Liver (tissue), 3 donors: ENCODE results near the gene IFITM5.

Experiments
- ATF3 ChIP-seq: IDR thresholded peaks from 2 replicates; pipeline ENCODE4 v1.6.1; 2016; ENCODE audit warnings: antibody characterized with exemption
- FOXA1 ChIP-seq: IDR thresholded peaks from 2 replicates; pipeline ENCODE4 v1.6.1; 2016; ENCODE audit warnings: antibody characterized with exemption
- FOXA2 ChIP-seq: IDR thresholded peaks from 2 replicates; pipeline ENCODE4 v1.6.1; 2016; ENCODE audit warnings: antibody characterized with exemption
- GABPA ChIP-seq, 2 donors: IDR thresholded peaks in 1 of 2; conservative IDR thresholded peaks in 1 of 2; 2 replicates each; pipeline ENCODE4 v1.6.1; 2016; ENCODE audit warnings: antibody characterized with exemption in 2 of 2, mild to moderate bottlenecking in 1 of 2, moderate library complexity in 1 of 2
- JUND ChIP-seq, 2 donors: IDR thresholded peaks; 2 replicates each; pipeline ENCODE4 v1.6.1; 2016; ENCODE audit warnings: antibody characterized with exemption in 2 of 2
- RAD21 ChIP-seq, 2 donors: IDR thresholded peaks; 2 replicates each; pipeline ENCODE4 v1.6.1; 2016; ENCODE audit warnings: antibody characterized with exemption in 2 of 2, mild to moderate bottlenecking in 2 of 2
- REST ChIP-seq: IDR thresholded peaks from 2 replicates; pipeline ENCODE4 v1.6.1; 2016; ENCODE audit warnings: antibody characterized with exemption, mild to moderate bottlenecking
- RXRA ChIP-seq, 2 donors: IDR thresholded peaks; 2 replicates each; pipeline ENCODE4 v1.6.1; 2017 to 2018; ENCODE audit warnings: antibody characterized with exemption in 2 of 2, mild to moderate bottlenecking in 1 of 2
- SP1 ChIP-seq: IDR thresholded peaks from 2 replicates; pipeline ENCODE4 v1.6.1; 2018; ENCODE audit warnings: antibody characterized with exemption, mild to moderate bottlenecking
- TAF1 ChIP-seq: conservative IDR thresholded peaks from 2 replicates; pipeline ENCODE4 v1.6.1; 2016; ENCODE audit warnings: antibody characterized with exemption, mild to moderate bottlenecking
- YY1 ChIP-seq: IDR thresholded peaks from 2 replicates; pipeline ENCODE4 v1.6.1; 2016; ENCODE audit warnings: antibody characterized with exemption, mild to moderate bottlenecking
- TF ChIP-seq, protein P1 (sequence below): fragments of 150-350 bp; IDR thresholded peaks from 2 replicates; pipeline ENCODE4 v1.5.1; 2017; ENCODE audit warnings: improper control_type of control experiment, low read depth, low read length; ENCODE audit not compliant: missing input control
- TF ChIP-seq, protein P2 (sequence below): IDR thresholded peaks from 2 replicates; pipeline ENCODE4 v1.6.1; 2016; ENCODE audit warnings: antibody characterized with exemption
- TF ChIP-seq, protein P3 (sequence below): IDR thresholded peaks from 2 replicates; pipeline ENCODE4 v1.6.1; 2016; ENCODE audit warnings: antibody characterized with exemption
- donor health status: healthy.
- donor health status: healthy.

GRCh38 chr11:282630-283360 lies 16.5 kb downstream of the IFITM5 start:
- TF ChIP-seq JUND (IDR thresholded peaks at IDR 0.05), result no peak
- TF ChIP-seq, protein P1, sequence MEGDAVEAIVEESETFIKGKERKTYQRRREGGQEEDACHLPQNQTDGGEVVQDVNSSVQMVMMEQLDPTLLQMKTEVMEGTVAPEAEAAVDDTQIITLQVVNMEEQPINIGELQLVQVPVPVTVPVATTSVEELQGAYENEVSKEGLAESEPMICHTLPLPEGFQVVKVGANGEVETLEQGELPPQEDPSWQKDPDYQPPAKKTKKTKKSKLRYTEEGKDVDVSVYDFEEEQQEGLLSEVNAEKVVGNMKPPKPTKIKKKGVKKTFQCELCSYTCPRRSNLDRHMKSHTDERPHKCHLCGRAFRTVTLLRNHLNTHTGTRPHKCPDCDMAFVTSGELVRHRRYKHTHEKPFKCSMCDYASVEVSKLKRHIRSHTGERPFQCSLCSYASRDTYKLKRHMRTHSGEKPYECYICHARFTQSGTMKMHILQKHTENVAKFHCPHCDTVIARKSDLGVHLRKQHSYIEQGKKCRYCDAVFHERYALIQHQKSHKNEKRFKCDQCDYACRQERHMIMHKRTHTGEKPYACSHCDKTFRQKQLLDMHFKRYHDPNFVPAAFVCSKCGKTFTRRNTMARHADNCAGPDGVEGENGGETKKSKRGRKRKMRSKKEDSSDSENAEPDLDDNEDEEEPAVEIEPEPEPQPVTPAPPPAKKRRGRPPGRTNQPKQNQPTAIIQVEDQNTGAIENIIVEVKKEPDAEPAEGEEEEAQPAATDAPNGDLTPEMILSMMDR, result no peak
- TF ChIP-seq TAF1, result no peak
- no peak for TF ChIP-seq RAD21 (IDR thresholded peaks at IDR 0.05)
- no peak for TF ChIP-seq REST
- no peak for TF ChIP-seq GABPA (IDR thresholded peaks at IDR 0.05 in 1 of 2, conservative IDR thresholded peaks at IDR 0.05 in 1 of 2)
- no peak for TF ChIP-seq FOXA2
- no peak for TF ChIP-seq YY1
- TF ChIP-seq, protein P2, sequence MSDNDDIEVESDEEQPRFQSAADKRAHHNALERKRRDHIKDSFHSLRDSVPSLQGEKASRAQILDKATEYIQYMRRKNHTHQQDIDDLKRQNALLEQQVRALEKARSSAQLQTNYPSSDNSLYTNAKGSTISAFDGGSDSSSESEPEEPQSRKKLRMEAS, result no peak
- no peak for TF ChIP-seq FOXA1
- TF ChIP-seq ATF3, result no peak
- TF ChIP-seq, protein P3, sequence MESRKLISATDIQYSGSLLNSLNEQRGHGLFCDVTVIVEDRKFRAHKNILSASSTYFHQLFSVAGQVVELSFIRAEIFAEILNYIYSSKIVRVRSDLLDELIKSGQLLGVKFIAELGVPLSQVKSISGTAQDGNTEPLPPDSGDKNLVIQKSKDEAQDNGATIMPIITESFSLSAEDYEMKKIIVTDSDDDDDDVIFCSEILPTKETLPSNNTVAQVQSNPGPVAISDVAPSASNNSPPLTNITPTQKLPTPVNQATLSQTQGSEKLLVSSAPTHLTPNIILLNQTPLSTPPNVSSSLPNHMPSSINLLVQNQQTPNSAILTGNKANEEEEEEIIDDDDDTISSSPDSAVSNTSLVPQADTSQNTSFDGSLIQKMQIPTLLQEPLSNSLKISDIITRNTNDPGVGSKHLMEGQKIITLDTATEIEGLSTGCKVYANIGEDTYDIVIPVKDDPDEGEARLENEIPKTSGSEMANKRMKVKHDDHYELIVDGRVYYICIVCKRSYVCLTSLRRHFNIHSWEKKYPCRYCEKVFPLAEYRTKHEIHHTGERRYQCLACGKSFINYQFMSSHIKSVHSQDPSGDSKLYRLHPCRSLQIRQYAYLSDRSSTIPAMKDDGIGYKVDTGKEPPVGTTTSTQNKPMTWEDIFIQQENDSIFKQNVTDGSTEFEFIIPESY, result no peak
- TF ChIP-seq SP1, result no peak
- TF ChIP-seq RXRA (IDR thresholded peaks at IDR 0.05), result no peak
